ENCODE data around the gene CRAT.

- TF ChIP-seq CTCF (conservative IDR thresholded peaks at IDR 0.05; ENCODE audit: low read length) (no peak), EZH2phosphoT487 (IDR thresholded peaks at IDR 0.05; ENCODE audit: borderline replicate concordance, low read depth, low read length) (no peak)
Measured at GRCh38 chr9:129151469-129151868, 40.9 kb upstream of the CRAT start.

Data from OCI-LY7 (cell line).